ENCODE data around the gene SIAH1.
"Not testable (repeated sequence)": the region's sequence is repeated elsewhere in the genome, so short reads cannot be mapped to it uniquely, and the experiment has no call there.

SIAH1 gene

GRCh38 chr16:48385253-48386150 is at the start of gene SIAH1:
Gene SIAH1 (minus strand): TSS chr16:48385413. CDS start chr16:48362428, 22,985 bp downstream.
- peak; percentile 92 for DNase-seq

GRCh38 chr16:48434653-48435317 is 49.6 kb upstream of the SIAH1 start:
- peak; percentile 57 for DNase-seq

DNA sequence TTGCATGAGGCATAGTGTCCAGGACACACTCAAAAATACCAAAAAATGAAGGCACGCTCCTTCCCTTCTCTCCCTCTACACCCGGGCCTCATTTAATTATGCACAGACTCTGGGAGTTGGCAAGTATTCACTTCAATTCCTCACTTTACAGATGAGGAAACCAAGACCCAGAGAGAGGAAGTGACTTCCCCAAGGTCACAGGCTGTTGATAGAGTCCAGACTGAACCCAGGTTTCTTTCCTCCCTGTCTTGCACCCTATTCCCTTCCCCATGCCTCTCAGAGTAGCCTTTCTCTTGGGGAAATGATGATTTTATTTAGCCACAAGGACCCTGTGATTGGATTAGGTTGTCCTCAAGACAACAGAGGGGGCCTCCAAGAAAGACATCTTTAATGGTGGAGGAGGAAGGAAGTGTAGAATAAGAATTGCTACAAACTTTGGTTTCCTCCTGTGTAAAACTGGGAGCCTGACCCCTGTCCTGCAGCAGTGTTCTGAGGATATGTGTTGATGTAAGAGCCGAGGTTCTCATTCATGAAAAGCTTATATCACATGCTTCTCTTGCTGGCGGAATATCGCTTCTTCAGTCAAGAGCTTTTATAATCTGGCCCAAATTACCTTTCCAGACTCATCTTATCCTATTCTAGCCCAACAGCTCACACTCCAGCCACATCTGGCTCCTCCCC is 48.8 kb upstream of the SIAH1 start:
- DNase-seq: no peak

DNA sequence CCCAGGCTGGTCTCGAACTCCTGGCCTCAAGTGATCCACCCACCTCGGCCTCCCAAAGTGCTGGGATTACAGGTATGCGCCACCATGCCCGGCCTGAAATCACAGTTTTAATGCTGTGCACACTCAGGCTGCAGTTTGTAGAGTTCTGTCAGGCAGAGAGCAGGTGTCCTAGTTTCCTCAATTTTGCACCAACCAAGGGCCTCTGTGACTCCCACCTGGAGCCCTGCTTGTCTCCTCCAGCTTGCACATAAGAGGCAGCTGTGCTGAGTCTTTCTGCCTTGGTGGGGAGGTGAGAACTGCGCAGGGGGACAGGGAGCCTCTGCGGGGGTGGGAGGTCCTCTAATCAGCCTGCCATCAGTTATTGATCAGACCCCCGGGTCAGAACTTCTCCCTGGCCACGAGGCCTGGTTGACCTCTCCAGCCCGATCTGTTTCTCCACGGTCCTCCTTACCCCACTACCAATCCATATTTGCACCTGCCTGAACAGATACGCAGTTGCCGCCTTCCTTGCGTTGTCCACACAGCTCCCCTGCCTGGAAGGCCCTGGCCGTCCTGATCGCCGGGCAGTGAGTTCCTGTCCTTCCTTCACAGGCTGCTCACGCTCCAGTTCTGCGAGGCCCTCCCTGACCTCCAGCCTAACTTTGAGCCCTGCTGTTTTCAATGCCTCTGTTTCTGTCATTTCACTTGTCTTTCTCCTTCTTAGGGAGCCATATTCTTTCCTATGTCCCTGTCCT is 48.1 kb upstream of the SIAH1 start:
- no peak for DNase-seq

GRCh38 chr16:48432136-48432535 is 46.9 kb upstream of the SIAH1 start:
- peak; percentile 53 for DNase-seq

DNA sequence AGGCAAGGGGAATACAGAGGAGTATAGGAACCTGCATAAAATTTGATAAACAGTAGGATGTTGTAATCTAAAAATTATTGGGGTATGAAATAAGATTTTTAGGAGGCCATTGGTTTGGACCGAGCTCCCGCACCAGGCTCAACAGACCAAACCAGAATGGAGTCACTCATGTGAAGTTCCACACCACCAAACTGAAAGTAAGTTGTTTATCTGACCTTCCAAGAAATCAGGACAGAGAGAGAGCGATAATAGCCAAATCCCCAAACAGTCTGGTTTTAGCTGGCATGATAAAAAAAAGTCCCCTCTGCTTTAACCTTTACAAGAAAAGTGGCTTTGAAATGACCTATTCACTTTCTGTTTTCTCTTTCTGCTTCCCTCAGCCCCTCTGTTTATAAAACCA is 45.7 kb upstream of the SIAH1 start:
- no peak for DNase-seq

DNA sequence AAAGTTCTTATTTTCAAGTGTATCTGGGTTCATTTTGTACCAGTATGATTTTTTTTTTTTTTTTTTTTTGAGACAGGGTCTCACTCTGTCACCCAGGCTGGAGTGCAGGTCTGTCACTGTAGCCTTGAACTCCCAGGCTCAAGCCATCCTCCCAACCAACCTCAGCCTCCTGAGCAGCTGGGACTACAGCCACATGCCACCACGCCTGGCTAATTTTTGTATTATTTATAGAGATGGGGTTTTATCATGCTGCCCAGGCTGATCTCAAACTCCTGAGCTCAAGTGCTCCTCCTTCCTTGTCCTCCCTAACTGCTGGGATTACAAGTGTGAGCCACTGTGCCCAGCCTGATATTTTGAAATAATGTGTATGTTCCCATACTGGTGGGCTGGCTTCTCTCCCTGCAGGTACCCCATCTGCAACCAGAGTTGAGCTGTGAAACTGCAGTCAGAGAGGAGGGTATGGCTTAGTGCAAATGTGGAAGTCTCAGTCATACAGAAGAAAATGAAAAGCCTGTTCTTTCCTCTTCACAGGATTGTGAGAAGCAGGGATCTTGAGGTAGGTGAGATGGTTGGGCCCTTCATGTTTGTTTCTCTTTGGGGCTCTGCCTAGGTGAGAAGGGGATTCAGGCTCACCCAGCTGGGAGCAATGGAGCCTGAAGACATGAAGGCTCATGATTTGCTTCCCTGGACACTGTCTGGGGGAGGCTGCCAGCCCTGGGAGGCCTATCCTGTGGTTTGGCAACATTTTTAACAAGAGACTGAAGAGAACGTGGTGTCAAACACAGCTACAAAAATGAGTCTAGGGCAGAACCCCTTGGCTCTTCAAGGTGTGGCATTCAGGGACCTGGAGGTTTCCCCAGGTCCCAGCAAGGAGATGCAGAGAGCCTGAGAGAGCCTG is 41.3 kb upstream of the SIAH1 start:
- DNase-seq: no peak

DNA sequence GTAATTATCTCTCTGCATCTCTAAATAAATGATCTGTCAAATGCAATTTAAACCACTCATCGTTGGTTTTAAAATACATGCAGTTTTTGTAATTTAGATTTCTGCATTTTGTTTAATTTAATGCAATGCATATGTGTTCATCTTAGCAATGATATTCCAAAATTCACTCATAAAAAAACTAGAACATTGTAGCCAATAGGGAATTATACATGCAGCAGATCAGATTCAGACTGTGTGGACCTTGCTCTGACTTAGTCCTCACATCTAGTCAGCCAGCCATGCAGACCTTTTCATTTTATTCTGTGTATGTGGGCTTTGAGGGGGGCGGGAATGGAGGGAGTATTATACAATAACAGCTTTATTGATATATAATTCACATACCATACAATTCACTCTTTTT is 37.3 kb upstream of the SIAH1 start:
- DNase-seq: no peak

DNA sequence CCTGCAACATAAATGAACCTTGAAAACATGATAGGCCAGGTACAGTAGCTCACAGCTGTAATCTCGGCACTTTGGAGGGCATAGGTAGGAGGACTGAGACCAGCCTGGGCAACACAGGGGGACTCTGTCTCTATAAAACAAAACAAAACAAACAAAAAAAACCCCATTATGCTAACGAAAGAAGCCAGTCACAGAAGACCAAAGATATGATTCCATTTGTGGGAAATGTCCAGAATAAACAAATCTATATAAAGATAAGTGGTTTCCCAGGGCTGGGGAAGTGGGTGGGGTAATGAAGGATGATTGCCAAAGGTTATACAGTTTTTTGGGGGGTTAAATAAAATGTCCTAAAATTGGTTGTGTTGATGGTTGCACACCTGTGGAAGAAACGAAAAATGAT is 36.5 kb upstream of the SIAH1 start:
- DNase-seq: no peak

- DNase-seq: no peak
These were observed 35.2 kb upstream of the SIAH1 start for GRCh38 chr16:48420437-48420836.

DNA sequence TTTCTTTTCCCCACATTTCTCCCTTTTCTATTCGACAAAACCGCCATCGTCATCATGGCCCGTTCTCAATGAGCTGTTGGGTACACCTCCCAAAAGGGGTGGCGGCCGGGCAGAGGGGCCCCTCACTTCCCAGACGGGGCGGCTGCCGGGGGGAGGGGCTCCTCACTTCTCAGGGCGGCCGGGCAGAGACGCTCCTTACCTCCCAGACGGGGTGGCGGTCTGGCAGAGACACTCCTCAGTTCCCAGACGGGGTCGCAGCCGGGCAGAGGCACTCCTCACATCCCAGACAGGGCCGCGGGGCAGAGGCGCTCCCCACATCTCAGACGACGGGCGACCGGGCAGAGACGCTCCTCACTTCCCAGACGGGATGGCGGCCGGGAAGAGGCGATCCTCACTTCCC is 31.4 kb upstream of the SIAH1 start:
- DNase-seq: not testable (repeated sequence)

GRCh38 chr16:48413272-48413671 is 28.1 kb upstream of the SIAH1 start:
- no peak for DNase-seq

GRCh38 chr16:48409839-48410632 is 24.8 kb upstream of the SIAH1 start:
- DNase-seq: no peak

DNA sequence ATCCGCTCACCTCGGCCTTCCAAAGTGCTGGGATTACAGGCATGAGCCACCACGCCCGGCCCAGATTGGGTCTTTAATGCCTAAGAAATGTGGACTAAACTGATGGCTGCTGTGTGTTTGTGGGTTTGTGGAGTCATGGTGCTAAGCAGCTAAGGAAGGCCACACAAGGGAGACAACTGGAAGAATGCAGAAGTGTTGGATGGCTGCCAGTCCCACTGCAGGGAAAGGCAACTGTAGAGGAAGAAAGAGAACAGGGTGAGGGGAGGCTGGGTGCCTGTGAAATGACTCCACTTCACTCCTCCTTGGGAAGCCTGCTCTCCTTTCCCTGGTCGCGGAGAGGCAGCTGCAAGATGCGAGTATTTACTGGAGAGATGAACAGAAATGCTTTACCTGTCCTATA is 23.5 kb upstream of the SIAH1 start:
- DNase-seq: no peak

- no peak for DNase-seq
These were observed 20.7 kb upstream of the SIAH1 start for GRCh38 chr16:48405907-48406306.

GRCh38 chr16:48405153-48405552 is 19.9 kb upstream of the SIAH1 start:
- DNase-seq: no peak

DNA sequence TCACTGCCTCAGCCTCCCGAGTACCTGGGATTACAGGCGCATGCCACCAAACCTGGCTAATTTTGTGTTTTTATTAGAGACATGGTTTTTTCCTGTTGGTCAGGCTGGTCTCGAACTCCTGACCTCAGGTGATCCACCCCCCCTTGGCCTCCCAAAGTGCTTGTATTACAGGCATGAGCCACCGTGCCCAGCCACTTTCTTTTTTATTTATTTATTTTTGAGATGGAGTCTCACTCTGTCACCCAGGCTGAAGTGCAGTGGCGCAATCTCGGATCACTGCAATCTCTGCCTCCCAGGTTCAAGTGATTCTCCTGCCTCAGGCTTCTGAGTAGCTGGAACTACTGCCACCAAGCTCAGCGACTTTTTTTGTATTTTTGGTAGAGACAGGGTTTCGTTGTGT is 17.3 kb upstream of the SIAH1 start:
- not testable (repeated sequence) for DNase-seq

DNA sequence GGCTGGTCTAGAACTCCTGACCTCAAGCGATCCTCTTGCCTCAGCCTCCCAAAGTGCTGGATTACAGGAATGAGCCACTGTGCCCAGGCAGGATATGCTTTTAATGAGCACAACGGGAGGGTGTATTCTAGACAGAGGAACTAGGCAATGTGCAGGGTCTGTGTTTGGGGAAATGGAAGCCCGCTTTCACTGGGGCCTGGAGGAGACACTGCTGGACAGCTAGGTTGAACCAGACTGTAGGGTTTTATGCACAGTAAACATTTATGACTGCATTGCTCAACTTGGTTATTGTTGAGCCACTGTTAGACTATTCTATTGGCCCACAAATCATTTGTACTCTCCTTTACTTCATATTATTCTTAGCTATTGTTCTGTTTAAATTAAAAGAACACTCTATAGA is 10.2 kb upstream of the SIAH1 start:
- no peak for DNase-seq

- DNase-seq: no peak
These were observed 9.1 kb upstream of the SIAH1 start for GRCh38 chr16:48394355-48394703.

- no peak for DNase-seq
These were observed 8.5 kb upstream of the SIAH1 start for GRCh38 chr16:48393485-48394354.

Data from RPMI8226 (cell line).